Activated CD4-positive, alpha-beta T cell treated with anti-CD3 and anti-CD28 coated beads, Interleukin-2, Interleukin-6, amounts not matched to agents 100 ng/mL and 50 ng/mL, durations not matched to agents 16 hours and 8 hours (primary cell): ENCODE data around the gene TREML2.
"Not testable (repeated sequence)": the region's sequence is repeated elsewhere in the genome, so short reads cannot be mapped to it uniquely, and the experiment has no call there.

ENCODE experiments used
- DNase-seq: peaks from one replicate; pipeline ENCODE4 v3.0.0-alpha.2; 2020

TREML2 gene

GRCh38 chr6:41200901-41201763, at the start of gene TREML2:
Gene TREML2 (minus strand): TSS chr6:41201149. CDS start chr6:41201008, 141 bp downstream.
- DNase-seq: peak; percentile 47

- DNase-seq: no peak
Observed at GRCh38 chr6:41247882-41248705, 47.1 kb upstream of the TREML2 start.

- no peak for DNase-seq
Observed at GRCh38 chr6:41247288-41247865, 46.4 kb upstream of the TREML2 start.

GRCh38 chr6:41246529-41246928, 45.6 kb upstream of the TREML2 start:
- not testable (repeated sequence) for DNase-seq

GRCh38 chr6:41239467-41240159, 38.7 kb upstream of the TREML2 start:
- no peak for DNase-seq

- DNase-seq: no peak
Observed at GRCh38 chr6:41237128-41237527, 36.2 kb upstream of the TREML2 start.

- DNase-seq: no peak
Observed at GRCh38 chr6:41236276-41236675, 35.3 kb upstream of the TREML2 start.

GRCh38 chr6:41232667-41233066, 31.7 kb upstream of the TREML2 start:
- DNase-seq: no peak

- no peak for DNase-seq
Observed at GRCh38 chr6:41231246-41231645, 30.3 kb upstream of the TREML2 start.

GRCh38 chr6:41229721-41230120, 28.8 kb upstream of the TREML2 start:
- no peak for DNase-seq

- DNase-seq: no peak
Observed at GRCh38 chr6:41228616-41229015, 27.7 kb upstream of the TREML2 start.

GRCh38 chr6:41228096-41228495, 27.1 kb upstream of the TREML2 start, which contains the start of gene TREML4:
Gene TREML4 (plus strand): TSS chr6:41228349. CDS start chr6:41228428, 79 bp downstream.
- DNase-seq: no peak

GRCh38 chr6:41226752-41227151, 25.8 kb upstream of the TREML2 start:
- no peak for DNase-seq

GRCh38 chr6:41224800-41225199, 23.9 kb upstream of the TREML2 start:
- DNase-seq: no peak

- no peak for DNase-seq
Observed at GRCh38 chr6:41222513-41222912, 21.6 kb upstream of the TREML2 start.

GRCh38 chr6:41222045-41222444, 21.1 kb upstream of the TREML2 start:
- DNase-seq: no peak

GRCh38 chr6:41216616-41217015, 15.7 kb upstream of the TREML2 start:
- no peak for DNase-seq

GRCh38 chr6:41215777-41216176, 14.8 kb upstream of the TREML2 start:
- DNase-seq: no peak

GRCh38 chr6:41214559-41215238, 13.8 kb upstream of the TREML2 start:
- DNase-seq: no peak

- DNase-seq: no peak
Observed at GRCh38 chr6:41209547-41210320, 8.8 kb upstream of the TREML2 start.

- DNase-seq: no peak
Observed at GRCh38 chr6:41208439-41209106, 7.6 kb upstream of the TREML2 start.
